Transverse colon (tissue), 4 donors: ENCODE results near the gene ACADL. TPM values are rescaled to one million over a fixed set of nuclear protein-coding genes. Genes with fewer than 3 reads are reported as not detected.
"Not testable (repeated sequence)": the region's sequence is repeated elsewhere in the genome, so short reads cannot be mapped to it uniquely, and the experiment has no call there.

Experiments used
- DNase-seq: peaks from one replicate; pipeline ENCODE4 v3.0.0-alpha.2; 2019
- H3K27ac ChIP-seq, 4 donors: fragments of 200-600 bp; sonication (generic); 2 replicates each; pipeline ENCODE4 v1.5.1; 2016 to 2018; ENCODE audit warnings: inconsistent platforms in 4 of 4
- H3K27me3 ChIP-seq: fragments of 200-600 bp; sonication (generic); 2 replicates; pipeline ENCODE4 v1.5.1; 2017; ENCODE audit warnings: inconsistent platforms
- H3K36me3 ChIP-seq, 4 donors: fragments of 200-600 bp; sonication (generic); 2 replicates each; pipeline ENCODE4 v1.5.1; 2017 to 2019; ENCODE audit warnings: inconsistent platforms in 4 of 4
- H3K4me1 ChIP-seq, 4 donors: fragments of 200-600 bp; sonication (generic); 2 replicates each; pipeline ENCODE4 v1.5.1; 2017 to 2020; ENCODE audit warnings: inconsistent platforms in 4 of 4
- H3K4me3 ChIP-seq, 4 donors: fragments of 200-600 bp; sonication (generic); 1 replicate in 1 of 4; 2 replicates in 3 of 4; pipeline versions ENCODE4 v1.5.1 to v1.6.1; 2017 to 2019; ENCODE audit warnings: inconsistent platforms in 4 of 4
- H3K9me3 ChIP-seq, 2 donors: fragments of 200-600 bp; sonication (generic); 2 replicates each; pipeline ENCODE4 v1.5.1; 2017 to 2019; ENCODE audit warnings: inconsistent platforms in 2 of 2
- EP300 ChIP-seq: sonication (generic); formaldehyde crosslinking; IDR thresholded peaks from one replicate; pipeline ENCODE4 v1.6.1; 2017; ENCODE audit warnings: antibody characterized with exemption, low read depth
- POLR2A ChIP-seq: fragments of 450-650 bp; IDR thresholded peaks from one replicate; pipeline ENCODE4 v1.6.1; 2016; ENCODE audit warnings: antibody characterized with exemption, mild to moderate bottlenecking, moderate library complexity
- POLR2AphosphoS5 ChIP-seq, 3 donors: sonication (generic); formaldehyde crosslinking; IDR thresholded peaks; one replicate each; pipeline ENCODE4 v1.6.1; 2016; ENCODE audit warnings: antibody characterized with exemption in 3 of 3
- WGBS, 2 donors: methylation state at CpG; one replicate each; pipeline ENCODE4 v1.1.5; 2018; ENCODE audit warnings: low coverage in 1 of 2; 5-methylcytosine and 5-hydroxymethylcytosine counted together
- in situ Hi-C, 4 donors: fragments of 200-750 bp; cut with MboI; loops; one replicate each; pipeline versions ENCODE4 v1.15.0 to v1.15.1; 2017; ENCODE audit warnings: low sequenced_read_pairs in 3 of 4, low pct_ligation_motif_present in 1 of 4, low pct_unique_long_range_greater_than_20kb in 1 of 4
- intact Hi-C: fragments of 100-400 bp; cut with DNase I; formaldehyde crosslinking; loops from one replicate; pipeline ENCODE4 v1.15.1; 2023; ENCODE audit warnings: low total_unique reads
- total RNA-seq, 4 donors: library from RNA; depleted of rRNA; stranded (reverse); fragments of >200 nt; gene quantifications; one replicate each; pipeline ENCODE4 v1.1.0, GENCODE V29; 2016
- TF ChIP-seq, protein P1 (sequence below), 5 experiments: fragments of 200-600 bp in 3 of 5; fragments of 450-650 bp in 2 of 5; sonication (generic) in 3 of 5; IDR thresholded peaks; 1 replicate in 2 of 5; 2 replicates in 3 of 5; pipeline ENCODE4 v1.5.1; 2016 to 2017; ENCODE audit warnings: antibody characterized with exemption in 5 of 5, inconsistent platforms in 3 of 5, mild to moderate bottlenecking in 2 of 5, moderate library complexity in 1 of 5

ACADL gene
- total RNA-seq, 4 donors from 2014 or later, result 0.41 to 1.5 (median 1.3) TPM; not detected in 1

DNA sequence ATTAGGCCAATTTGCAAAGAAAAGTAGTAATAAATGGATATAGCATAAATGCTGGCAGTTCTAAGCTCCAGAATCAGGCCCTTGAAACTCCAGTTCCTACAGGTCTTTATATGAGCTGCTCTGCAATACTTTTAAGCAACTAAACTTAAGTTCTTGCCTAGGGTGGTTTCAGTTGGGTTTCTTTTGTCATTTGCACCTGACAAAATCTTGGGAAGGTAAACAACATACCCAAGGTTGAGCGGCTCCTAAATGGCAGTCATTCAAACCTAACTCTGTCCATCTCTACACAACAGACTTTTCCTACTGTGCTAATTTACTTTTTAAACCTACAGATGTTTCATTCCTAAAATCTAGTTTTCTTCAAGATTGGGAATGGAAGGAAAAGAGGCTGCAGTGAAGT, 44.8 kb downstream of the ACADL start:
- no peaks in the 10 kb centered on the region for H3K27me3 ChIP-seq
- no peaks in the 10 kb centered on the region for H3K36me3 ChIP-seq
- in situ Hi-C loops (no loop called here), intact Hi-C loops (no loop called here)
- WGBS, 2 donors, result 92 to 100% methylated on average over 1 of the region's 1 CpG
- H3K4me1 ChIP-seq, result no peaks in the 10 kb centered on the region
- no peak for DNase-seq
- peaks cover 9 to 10% of the 10 kb centered on the region in 2 donors for H3K9me3 ChIP-seq
- H3K4me3 ChIP-seq, result no peak overlapping the region
- TF ChIP-seq POLR2AphosphoS5 (IDR thresholded peaks at IDR 0.05) (no peak), EP300 (no peak), POLR2A (no peak)
- TF ChIP-seq, protein P1, sequence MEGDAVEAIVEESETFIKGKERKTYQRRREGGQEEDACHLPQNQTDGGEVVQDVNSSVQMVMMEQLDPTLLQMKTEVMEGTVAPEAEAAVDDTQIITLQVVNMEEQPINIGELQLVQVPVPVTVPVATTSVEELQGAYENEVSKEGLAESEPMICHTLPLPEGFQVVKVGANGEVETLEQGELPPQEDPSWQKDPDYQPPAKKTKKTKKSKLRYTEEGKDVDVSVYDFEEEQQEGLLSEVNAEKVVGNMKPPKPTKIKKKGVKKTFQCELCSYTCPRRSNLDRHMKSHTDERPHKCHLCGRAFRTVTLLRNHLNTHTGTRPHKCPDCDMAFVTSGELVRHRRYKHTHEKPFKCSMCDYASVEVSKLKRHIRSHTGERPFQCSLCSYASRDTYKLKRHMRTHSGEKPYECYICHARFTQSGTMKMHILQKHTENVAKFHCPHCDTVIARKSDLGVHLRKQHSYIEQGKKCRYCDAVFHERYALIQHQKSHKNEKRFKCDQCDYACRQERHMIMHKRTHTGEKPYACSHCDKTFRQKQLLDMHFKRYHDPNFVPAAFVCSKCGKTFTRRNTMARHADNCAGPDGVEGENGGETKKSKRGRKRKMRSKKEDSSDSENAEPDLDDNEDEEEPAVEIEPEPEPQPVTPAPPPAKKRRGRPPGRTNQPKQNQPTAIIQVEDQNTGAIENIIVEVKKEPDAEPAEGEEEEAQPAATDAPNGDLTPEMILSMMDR (IDR thresholded peaks at IDR 0.05), result no peak
- no peak overlapping the region for H3K27ac ChIP-seq

DNA sequence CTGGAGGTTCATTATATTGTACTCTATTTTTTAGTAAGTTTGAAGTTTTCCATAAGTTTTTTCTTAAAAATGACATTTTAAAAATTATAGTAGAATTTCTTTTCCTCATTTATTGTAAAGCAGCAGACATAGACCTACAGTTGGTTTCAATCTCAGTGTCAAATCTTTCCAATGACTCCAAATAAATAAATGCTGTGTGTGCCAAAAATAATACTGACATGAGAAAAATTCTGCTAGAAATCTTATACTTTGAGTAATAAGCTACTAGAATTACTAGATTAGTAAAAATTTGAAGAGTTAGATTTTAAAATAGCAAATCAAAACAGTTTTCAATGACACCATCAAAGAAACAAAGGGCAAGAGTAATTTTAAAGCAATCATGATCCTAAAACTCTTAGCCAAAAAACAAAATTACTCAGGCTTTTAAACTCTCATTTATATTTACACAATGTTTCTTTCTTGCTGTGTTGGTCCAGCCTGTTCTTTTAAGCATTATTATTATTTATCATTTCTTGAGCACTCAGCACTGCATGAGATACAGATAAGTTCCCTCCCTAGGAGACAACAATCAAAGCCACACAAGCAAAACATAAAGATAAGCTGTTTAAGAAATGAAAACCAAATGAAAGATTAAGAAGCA, 45.8 kb downstream of the ACADL start:
- H3K4me3 ChIP-seq, result no peak overlapping the region
- DNase-seq, result no peak
- peaks cover 4 to 8% of the 10 kb centered on the region in 2 donors for H3K9me3 ChIP-seq
- H3K4me1 ChIP-seq, result no peaks in the 10 kb centered on the region
- TF ChIP-seq POLR2AphosphoS5 (IDR thresholded peaks at IDR 0.05), result no peak
- no peak for TF ChIP-seq POLR2A
- TF ChIP-seq, protein P1 (IDR thresholded peaks at IDR 0.05), result no peak
- no peak for TF ChIP-seq EP300
- H3K27me3 ChIP-seq, result no peaks in the 10 kb centered on the region
- in situ Hi-C loops, result loop anchor here in 1 of 4 donors (10.0 kb wide), 1 partner anchor 185 kb away; no protein-coding TSS in a partner anchor
- H3K36me3 ChIP-seq, result no peaks in the 10 kb centered on the region
- intact Hi-C loops, result loop anchor here (10.0 kb wide), 1 partner anchor 175 kb away; the partner anchor contains the start of gene RPE
- H3K27ac ChIP-seq, result no peak overlapping the region

DNA sequence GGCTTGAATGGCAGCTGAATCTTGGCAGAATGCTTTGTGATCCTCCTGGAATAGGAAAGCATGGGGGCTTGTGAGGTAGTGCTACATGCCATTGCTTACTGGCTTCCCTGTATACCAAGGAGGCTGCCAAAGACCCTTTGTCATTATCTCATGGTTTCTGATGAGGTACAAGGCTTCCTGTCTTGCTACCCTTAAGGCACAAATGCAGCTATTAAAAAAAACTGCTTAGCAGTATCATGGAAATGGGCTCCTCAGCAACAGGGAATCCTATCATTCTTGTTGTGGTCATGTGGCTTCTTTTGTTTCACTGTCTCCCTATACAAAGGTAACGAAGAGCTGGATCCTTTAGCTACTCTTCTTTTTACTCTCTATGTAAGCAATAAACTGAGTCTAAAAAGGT, 47.5 kb downstream of the ACADL start:
- in situ Hi-C loops, result loop anchor here in 1 of 4 donors (10.0 kb wide), 1 partner anchor 183 kb away; no protein-coding TSS in a partner anchor
- no peak for DNase-seq
- no peaks in the 10 kb centered on the region for H3K36me3 ChIP-seq
- WGBS, 2 donors, result 60 to 83% methylated on average over 1 of the region's 1 CpG
- H3K27me3 ChIP-seq, result no peaks in the 10 kb centered on the region
- H3K4me1 ChIP-seq, result peaks cover 0 to 2% (median 0%) of the 10 kb centered on the region in 4 donors
- H3K9me3 ChIP-seq, result no peaks in the 10 kb centered on the region
- no peak overlapping the region for H3K27ac ChIP-seq
- intact Hi-C loops, result loop anchor here (10.0 kb wide), 1 partner anchor 173 kb away; the partner anchor contains the start of gene RPE
- no peak overlapping the region for H3K4me3 ChIP-seq
- TF ChIP-seq, protein P1 (IDR thresholded peaks at IDR 0.05), result no peak
- TF ChIP-seq POLR2A (no peak), EP300 (no peak), POLR2AphosphoS5 (IDR thresholded peaks at IDR 0.05) (no peak)

DNA sequence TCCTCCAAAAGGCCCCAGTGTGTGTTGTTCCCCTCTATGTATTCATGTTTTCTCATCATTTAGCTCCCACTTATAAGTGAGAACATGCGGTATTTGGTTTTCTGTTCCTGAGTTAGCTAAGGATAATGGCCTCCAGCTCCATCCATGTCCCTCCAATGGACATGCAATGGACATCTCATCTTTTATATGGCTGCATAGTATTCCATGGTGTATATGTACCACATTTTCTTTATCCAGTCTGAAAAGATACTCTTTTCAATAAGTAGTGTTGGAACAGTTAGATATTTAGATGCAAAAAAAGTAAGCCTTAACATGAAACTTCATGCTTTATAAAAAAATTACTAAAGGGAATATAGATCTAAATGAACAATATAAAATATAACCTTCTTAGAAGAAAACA, 48.1 kb downstream of the ACADL start:
- not testable (repeated sequence) for H3K4me1 ChIP-seq, H3K27me3 ChIP-seq, DNase-seq, H3K9me3 ChIP-seq, H3K4me3 ChIP-seq, H3K27ac ChIP-seq, H3K36me3 ChIP-seq
- intact Hi-C loops (loop anchor here (10.0 kb wide), 1 partner anchor 172 kb away; the partner anchor contains the start of gene RPE), in situ Hi-C loops (loop anchor here in 1 of 4 donors (10.0 kb wide), 1 partner anchor 182 kb away; no protein-coding TSS in a partner anchor)
- WGBS, 2 donors, result 82 to 90% methylated on average over 1 of the region's 1 CpG
